Endothelial cell (in vitro differentiated cells): ENCODE data around the gene NEU4. TPM values are rescaled to one million over a fixed set of nuclear protein-coding genes. Genes with fewer than 3 reads are reported as not detected.

Experiments used
- DNase-seq: peaks from one replicate; pipeline ENCODE4 v3.0.0; 2021; ENCODE audit warnings: low spot score
- H3K27ac Mint-ChIP-seq: one replicate; pipeline ENCODE4 v1.8.0; 2021; ENCODE audit warnings: mixed read lengths, inconsistent platforms; ENCODE audit not compliant: unreplicated experiment
- H3K27me3 Mint-ChIP-seq: one replicate; pipeline ENCODE4 v1.8.0; 2021; ENCODE audit warnings: mild to moderate bottlenecking, moderate library complexity, mixed read lengths, inconsistent platforms; ENCODE audit not compliant: unreplicated experiment
- H3K36me3 Mint-ChIP-seq: one replicate; pipeline ENCODE4 v1.8.0; 2021; ENCODE audit warnings: mild to moderate bottlenecking, low read depth, mixed read lengths, inconsistent platforms; ENCODE audit not compliant: unreplicated experiment
- H3K4me1 Mint-ChIP-seq: one replicate; pipeline ENCODE4 v1.8.0; 2021; ENCODE audit warnings: mild to moderate bottlenecking, mixed read lengths, inconsistent platforms; ENCODE audit not compliant: unreplicated experiment
- H3K4me3 Mint-ChIP-seq: one replicate; pipeline ENCODE4 v1.8.0; 2021; ENCODE audit warnings: mild to moderate bottlenecking, mixed read lengths, inconsistent platforms; ENCODE audit not compliant: unreplicated experiment
- H3K9me3 Mint-ChIP-seq: one replicate; pipeline ENCODE4 v1.8.0; 2021; ENCODE audit warnings: mixed read lengths, inconsistent platforms; ENCODE audit not compliant: unreplicated experiment
- CTCF ChIP-seq: fragments of 200-600 bp; sonication (generic); IDR thresholded peaks from one replicate; pipeline ENCODE4 v1.5.0; 2021; ENCODE audit warnings: antibody characterized with exemption; ENCODE audit not compliant: unreplicated experiment
- total RNA-seq: library from RNA; stranded (reverse); fragmentation: NEBNext Ultra II Directional; extraction: Animal tissue kit (Norgen Biotek cat#: 25700); gene quantifications from one replicate; pipeline ENCODE4 v1.2.1, GENCODE V29; 2021; ENCODE audit not compliant: unreplicated experiment

The NEU4 gene
- total RNA-seq, 1 donor from 2014 or later: 0.33 TPM

GRCh38 chr2:241844066-241844728, 35.2 kb downstream of the NEU4 start:
- Mint-ChIP-seq H3K36me3 (no peaks in the 10 kb centered on the region), H3K4me3 (peak overlapping the region; percentile 85), H3K27ac (no peak overlapping the region), H3K9me3 (no peaks in the 10 kb centered on the region), H3K4me1 (no peaks in the 10 kb centered on the region), H3K27me3 (peaks cover 3% of the 10 kb centered on the region)
- peak; percentile 64 for DNase-seq
- no peak for TF ChIP-seq CTCF

- no peak for TF ChIP-seq CTCF
- H3K36me3 Mint-ChIP-seq: no peaks in the 10 kb centered on the region
- no peak for DNase-seq
Observed at GRCh38 chr2:241844831-241845578, 36.0 kb downstream of the NEU4 start.

GRCh38 chr2:241846406-241846805, 37.4 kb downstream of the NEU4 start:
- Mint-ChIP-seq H3K27me3 (peaks cover 3% of the 10 kb centered on the region), H3K4me1 (no peaks in the 10 kb centered on the region), H3K36me3 (no peaks in the 10 kb centered on the region), H3K9me3 (no peaks in the 10 kb centered on the region), H3K27ac (peak overlapping the region; percentile 67), H3K4me3 (peak overlapping the region; percentile 49)
- no peak for DNase-seq
- no peak for TF ChIP-seq CTCF

More at GRCh38 chr2:241844831-241845578, 36.0 kb downstream of the NEU4 start:
- Mint-ChIP-seq H3K27me3 (peaks cover 3% of the 10 kb centered on the region), H3K9me3 (no peaks in the 10 kb centered on the region), H3K4me3 (peak overlapping the region; percentile 14), H3K27ac (no peak overlapping the region), H3K4me1 (no peaks in the 10 kb centered on the region)

GRCh38 chr2:241848761-241849615, 40.0 kb downstream of the NEU4 start:
- H3K27ac Mint-ChIP-seq: no peak overlapping the region
- no peak for DNase-seq
- H3K27me3 Mint-ChIP-seq: peaks cover 3% of the 10 kb centered on the region
- H3K9me3 Mint-ChIP-seq: no peaks in the 10 kb centered on the region
- no peaks in the 10 kb centered on the region for H3K4me1 Mint-ChIP-seq
- TF ChIP-seq CTCF: no peak
- no peak overlapping the region for H3K4me3 Mint-ChIP-seq
- H3K36me3 Mint-ChIP-seq: no peaks in the 10 kb centered on the region
